Stimulated activated CD8-positive, alpha-beta memory T cell treated with anti-CD3 and anti-CD28 coated beads, Interleukin-7, amount 100 ng/mL, for 4 hours (primary cell): ENCODE data around the gene SLC2A4RG.

Source experiments
- DNase-seq, 2 donors: peaks; one replicate each; pipeline ENCODE4 v3.0.0-alpha.2; 2020; ENCODE audit warnings: low read depth in 2 of 2

Gene SLC2A4RG

GRCh38 chr20:63752411-63753101, 13.0 kb downstream of the SLC2A4RG start:
- no peak for DNase-seq

DNA sequence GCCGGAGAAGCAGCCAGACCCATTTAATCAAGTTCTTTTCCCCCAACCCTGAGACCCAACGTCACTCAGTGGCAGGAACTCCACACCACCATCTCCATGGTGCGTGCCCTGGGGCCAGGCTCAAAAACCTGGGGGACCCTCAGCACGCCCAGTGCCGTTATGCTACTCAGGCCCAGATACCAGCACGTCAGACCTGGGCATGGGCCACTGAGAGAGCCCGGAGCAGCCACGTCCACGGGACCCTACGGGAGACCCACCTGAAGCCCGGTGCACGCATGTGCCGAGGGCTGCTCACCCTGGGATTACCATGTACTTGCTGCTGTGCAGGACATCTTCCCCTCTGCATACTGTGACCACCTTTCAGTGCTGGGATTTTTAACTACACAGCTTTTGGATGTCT, 13.8 kb downstream of the SLC2A4RG start:
- DNase-seq = no peak

GRCh38 chr20:63754008-63754407, 14.4 kb downstream of the SLC2A4RG start:
- no peak for DNase-seq

DNA sequence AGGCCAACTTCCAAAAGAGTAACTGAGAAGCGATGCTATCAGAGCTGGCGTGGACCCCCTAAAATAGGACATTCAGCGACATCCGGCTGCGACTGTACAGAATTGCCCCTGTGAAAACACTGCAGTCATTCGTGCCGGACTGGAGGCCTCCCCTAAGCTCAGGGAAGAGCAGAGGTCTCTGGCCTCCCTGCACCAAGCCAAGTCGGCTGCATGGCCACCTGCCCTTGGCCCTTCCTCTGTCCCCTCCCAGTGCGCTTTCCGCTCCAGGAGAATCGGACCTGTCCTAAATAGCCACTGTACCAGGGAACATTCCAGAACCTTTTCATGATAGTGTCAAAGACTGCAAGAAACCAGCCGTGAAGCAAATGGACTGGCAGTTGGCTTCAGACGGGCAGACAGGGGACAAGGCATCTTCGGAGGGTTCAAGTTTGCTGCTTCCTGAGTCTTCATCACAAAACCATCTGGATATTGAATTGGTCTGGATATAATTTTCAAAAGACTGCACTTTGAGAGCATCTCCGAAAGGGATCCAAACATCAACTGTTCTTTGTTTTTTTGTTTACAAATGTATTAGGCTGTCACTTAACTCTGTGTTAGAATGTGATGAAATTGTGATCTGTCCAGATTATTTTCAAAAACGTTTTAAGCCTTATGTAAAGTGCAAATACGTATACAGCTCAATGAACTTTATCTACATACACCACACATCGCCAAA, 16.5 kb downstream of the SLC2A4RG start:
- no peak for DNase-seq

DNA sequence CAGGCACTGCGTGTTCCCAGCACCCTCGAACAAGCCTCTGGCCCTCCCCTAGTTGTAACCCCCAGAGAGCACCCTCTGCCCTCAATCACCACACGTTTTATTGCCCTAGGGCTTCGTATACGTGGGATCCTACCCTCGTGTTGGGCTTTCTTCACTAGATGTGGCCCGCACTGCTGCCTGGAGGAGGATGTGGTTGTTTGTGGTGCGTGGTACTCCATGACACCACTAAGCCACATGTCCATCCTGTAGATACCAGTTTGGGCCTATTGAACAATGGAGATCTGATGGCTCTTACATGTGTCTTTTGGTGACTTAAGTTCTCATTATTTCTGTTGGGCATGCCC, 17.0 kb downstream of the SLC2A4RG start:
- no peak for DNase-seq

- DNase-seq = no peak
Observed at GRCh38 chr20:63758152-63758551, 18.6 kb downstream of the SLC2A4RG start.

DNA sequence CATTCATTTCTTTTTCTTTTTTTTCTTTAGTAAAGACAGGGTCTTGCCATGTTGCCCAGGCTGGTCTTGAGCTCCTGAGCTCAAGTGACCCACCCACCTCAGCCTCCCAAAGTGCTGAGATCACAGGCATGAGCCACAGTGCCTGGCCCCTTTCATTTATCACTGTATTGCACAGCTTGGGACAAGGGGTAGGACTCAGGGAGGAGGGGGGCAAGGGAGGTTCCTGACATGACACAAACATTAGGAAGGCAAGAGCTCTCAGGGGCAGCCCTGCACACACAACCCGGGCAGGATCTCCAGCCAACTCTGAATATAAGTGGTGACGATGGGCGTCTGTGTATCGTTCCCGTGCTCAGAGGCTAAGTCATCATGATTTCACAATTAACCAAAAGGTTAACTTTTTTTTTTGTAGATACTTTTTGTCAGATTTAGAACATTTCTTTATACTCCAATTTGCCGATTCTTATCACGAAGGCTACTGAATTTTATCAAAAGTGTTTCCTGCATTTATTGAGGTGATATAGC, 19.9 kb downstream of the SLC2A4RG start:
- DNase-seq = no peak

- DNase-seq = no peak
Observed at GRCh38 chr20:63765082-63765873, 25.7 kb downstream of the SLC2A4RG start.

- no peak for DNase-seq
Observed at GRCh38 chr20:63765902-63766301, 26.3 kb downstream of the SLC2A4RG start.

GRCh38 chr20:63766695-63767426, 27.3 kb downstream of the SLC2A4RG start:
- no peak for DNase-seq

GRCh38 chr20:63767456-63767855, 27.9 kb downstream of the SLC2A4RG start:
- DNase-seq = no peak

- DNase-seq = no peak
Observed at GRCh38 chr20:63767886-63768285, 28.3 kb downstream of the SLC2A4RG start.

GRCh38 chr20:63768591-63769515, 29.3 kb downstream of the SLC2A4RG start:
- DNase-seq = no peak

GRCh38 chr20:63769891-63770474, 30.4 kb downstream of the SLC2A4RG start:
- no peak for DNase-seq

GRCh38 chr20:63771046-63771707, 31.6 kb downstream of the SLC2A4RG start:
- no peak for DNase-seq

DNA sequence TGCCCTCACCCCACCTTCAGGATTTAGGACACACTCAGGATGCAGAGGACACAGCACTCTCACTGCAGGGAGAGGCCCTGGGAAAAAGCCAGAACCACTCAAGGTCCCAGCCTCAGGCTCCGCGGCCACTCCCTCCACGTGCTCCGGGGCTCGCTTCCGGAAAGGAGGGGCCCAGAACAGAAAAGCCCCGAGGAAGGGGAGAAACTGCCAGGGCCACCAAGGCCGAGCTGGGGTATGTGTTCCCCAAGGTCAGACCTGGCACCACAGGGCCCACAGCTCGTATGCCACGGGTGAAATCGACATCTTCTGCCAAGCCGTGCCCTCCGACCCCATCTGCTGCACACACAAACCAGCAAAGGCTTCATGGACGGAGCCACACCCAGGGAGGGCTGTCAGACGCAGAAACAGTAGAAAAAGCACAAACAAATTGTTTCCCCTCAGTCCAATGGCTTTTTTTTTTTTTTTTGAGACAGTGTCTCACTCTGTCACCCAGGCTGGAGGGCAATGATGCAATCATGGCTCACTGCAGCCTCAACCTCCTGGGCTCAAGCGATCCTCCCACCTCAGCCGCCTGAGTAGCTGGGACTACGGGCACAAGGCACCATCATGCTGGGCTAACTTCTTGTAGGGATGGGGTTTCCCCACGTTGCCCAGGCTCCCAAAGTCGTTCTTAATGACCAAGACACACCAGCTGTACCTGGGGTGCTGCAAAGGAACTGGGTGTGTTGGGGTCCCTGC, 33.4 kb downstream of the SLC2A4RG start:
- DNase-seq = no peak

DNA sequence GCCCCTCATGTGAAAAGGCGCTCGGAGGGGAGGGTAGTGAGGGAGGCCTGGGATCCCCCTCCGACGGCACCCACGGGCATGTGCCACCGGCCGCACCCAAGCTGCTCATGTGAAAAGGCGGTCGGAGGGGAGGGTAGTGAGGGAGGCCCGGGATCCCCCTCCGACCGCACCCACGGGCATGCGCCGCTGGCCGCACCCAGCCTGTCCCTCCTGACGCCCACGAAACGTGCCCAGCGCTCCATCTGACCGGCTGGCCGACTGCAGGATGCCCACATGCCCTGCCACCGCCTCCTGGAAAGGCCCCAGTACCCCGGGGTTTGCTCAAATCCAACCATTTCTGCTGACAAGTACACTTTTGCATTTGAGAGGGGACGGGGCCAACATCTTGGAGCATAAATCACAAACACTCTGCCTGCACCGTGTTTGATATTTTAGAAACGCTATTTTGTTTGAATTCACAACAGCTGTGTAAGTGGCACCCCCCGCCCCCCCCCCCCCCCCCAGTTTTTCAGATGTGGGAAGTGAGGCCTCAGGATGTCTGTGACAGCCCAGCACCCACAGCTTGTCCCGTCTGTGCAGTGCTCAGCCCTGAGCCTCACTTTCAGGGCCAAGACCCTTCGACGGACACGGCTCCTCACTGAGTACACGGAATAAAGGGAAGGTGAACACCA, 34.1 kb downstream of the SLC2A4RG start:
- no peak for DNase-seq

- no peak for DNase-seq
Observed at GRCh38 chr20:63774306-63774705, 34.7 kb downstream of the SLC2A4RG start.
